Epithelial cell of esophagus (primary cell): ENCODE results near the gene CACNA2D2.

Experiments
- DNase-seq: peaks from one replicate; pipeline ENCODE4 v3.0.0; 2010; ENCODE audit warnings: low read depth
- H3K4me3 ChIP-seq: 2 replicates; pipeline ENCODE4 v1.5.1; 2011; ENCODE audit warnings: mild to moderate bottlenecking, low read length, control low read depth
- TF ChIP-seq, protein P1 (sequence below): IDR thresholded peaks from 2 replicates; pipeline ENCODE4 v1.5.1; 2011; ENCODE audit warnings: low read depth, mild to moderate bottlenecking, low read length, control low read depth, inconsistent platforms; ENCODE audit not compliant: insufficient read depth; ENCODE audit errors: missing control alignments

The CACNA2D2 gene

DNA sequence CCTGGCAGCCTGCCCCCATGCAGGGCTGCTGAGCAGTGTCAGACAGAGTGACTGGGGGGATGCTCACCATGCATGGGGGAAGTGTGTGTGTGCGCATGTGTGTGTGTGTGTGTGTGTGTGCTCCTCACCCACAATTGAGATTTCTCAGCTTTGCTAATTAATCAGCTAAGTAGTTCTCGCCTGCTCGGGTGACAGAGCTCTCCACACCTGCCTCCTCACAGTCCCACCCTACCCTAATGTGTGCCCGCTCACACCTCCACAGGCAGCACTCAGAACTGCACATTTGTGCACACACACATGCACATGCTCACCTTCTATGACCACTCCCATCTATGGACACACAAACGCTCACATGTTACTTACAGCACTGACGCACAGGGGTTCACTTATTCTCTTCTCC is 37.3 kb downstream of the CACNA2D2 start:
- TF ChIP-seq, protein P1, sequence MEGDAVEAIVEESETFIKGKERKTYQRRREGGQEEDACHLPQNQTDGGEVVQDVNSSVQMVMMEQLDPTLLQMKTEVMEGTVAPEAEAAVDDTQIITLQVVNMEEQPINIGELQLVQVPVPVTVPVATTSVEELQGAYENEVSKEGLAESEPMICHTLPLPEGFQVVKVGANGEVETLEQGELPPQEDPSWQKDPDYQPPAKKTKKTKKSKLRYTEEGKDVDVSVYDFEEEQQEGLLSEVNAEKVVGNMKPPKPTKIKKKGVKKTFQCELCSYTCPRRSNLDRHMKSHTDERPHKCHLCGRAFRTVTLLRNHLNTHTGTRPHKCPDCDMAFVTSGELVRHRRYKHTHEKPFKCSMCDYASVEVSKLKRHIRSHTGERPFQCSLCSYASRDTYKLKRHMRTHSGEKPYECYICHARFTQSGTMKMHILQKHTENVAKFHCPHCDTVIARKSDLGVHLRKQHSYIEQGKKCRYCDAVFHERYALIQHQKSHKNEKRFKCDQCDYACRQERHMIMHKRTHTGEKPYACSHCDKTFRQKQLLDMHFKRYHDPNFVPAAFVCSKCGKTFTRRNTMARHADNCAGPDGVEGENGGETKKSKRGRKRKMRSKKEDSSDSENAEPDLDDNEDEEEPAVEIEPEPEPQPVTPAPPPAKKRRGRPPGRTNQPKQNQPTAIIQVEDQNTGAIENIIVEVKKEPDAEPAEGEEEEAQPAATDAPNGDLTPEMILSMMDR, result no peak
- H3K4me3 ChIP-seq, result no peak overlapping the region
- DNase-seq, result no peak

DNA sequence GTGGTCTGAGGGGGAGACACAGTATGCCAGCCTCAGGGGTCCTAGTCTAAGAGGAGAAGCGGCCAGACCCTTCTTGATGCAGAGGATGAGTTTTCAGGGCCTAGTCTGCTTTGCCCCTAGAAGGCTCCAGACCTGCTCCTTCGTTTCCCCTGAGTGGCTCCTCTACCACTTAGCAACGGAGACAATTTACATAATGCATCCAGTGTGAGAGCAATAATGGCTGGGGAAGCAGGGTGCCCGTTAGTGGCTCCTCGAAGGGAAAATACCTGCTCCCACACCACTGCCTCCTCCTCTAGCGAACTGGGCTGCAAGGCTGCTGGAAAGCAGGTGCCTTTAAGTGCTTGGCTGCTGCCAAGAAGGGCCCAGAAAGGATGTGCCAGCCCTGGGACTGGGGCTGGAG is 38.9 kb downstream of the CACNA2D2 start:
- no peak for DNase-seq
- H3K4me3 ChIP-seq, result no peak overlapping the region
- TF ChIP-seq, protein P1, result no peak

DNA sequence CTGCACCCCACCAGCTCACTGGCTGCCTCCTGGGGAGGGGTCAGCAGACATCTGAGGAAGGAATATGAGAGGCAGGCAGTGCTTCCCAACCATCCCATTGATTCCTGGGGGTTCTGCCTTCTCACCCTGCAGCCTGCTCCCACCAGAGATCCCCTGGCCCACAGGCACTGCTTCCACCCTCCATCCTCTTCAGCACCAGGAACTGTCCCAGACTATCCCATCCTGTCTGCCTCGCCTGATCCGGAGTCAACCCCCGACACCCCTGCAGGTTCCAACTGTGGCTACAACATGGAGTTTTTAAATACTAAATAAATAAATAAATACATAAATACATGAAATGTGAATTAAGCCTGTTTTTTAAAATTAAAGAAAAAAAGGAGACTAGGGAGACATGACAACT is 43.6 kb downstream of the CACNA2D2 start:
- DNase-seq, result no peak

DNA sequence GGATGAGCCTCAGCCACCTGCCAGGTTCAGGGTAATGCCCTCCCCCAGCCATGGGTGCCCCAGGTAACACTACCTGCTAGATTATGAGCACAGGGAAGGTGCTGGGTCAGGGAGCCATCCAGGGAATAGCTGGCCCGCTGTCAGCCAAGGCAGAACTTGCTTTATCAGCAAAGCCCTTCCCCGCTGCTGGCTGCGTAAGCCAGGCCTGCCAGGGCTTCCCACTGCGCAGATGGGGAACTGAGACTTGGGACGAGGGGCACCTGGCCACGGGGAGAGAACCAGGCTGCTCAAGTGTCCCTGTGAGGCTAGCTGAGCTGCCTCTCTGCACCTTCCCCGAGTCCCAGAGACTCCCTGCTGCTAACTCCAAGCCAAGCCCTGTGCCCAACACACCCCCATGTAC is 45.4 kb downstream of the CACNA2D2 start:
- DNase-seq, result no peak
- TF ChIP-seq, protein P1, result no peak
- H3K4me3 ChIP-seq, result no peak overlapping the region

More for the DNA sequence above, 43.6 kb downstream of the CACNA2D2 start:
- no peak overlapping the region for H3K4me3 ChIP-seq
- TF ChIP-seq, protein P1, result no peak

DNA sequence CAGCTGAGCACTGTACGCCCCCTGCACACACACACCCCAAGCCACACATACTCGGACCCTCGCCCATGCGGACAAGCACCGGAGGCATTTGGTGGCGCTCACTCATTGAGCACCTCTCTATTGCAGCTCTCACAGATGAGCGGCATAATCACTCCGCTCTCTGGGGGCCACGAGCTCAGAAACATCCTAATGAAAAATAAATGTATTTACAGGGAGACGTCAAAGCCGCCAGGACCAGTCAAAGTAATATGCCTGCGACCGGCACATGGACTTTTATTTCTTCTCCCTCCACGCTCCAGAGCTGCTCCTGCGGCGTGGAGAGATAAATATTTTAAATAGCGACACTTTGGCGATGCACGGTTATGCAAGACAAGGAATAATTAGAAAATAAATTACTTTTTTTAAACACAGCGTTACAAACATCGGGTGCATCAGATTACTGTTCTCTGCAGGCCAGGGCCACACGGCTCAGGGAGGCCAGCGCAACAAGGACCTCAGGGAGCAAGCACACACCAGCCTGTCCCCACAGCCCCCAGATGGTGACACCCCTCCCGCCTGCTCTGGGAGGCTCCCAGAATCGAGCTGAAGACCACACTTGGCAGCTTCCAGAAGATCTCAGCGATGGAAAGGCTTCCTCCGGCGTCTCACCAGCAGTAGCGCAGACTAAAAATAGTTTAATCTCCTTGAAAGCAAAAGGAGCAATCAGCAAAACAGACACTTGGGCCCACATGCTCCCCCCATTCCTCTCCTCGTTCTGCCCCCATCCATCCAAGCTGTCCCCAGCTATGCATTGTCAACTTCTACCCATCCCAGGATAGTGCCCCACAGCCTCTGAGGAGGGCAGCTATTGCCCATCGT is 48.0 kb downstream of the CACNA2D2 start:
- H3K4me3 ChIP-seq, result no peak overlapping the region
- TF ChIP-seq, protein P1, result no peak
- DNase-seq, result no peak

DNA sequence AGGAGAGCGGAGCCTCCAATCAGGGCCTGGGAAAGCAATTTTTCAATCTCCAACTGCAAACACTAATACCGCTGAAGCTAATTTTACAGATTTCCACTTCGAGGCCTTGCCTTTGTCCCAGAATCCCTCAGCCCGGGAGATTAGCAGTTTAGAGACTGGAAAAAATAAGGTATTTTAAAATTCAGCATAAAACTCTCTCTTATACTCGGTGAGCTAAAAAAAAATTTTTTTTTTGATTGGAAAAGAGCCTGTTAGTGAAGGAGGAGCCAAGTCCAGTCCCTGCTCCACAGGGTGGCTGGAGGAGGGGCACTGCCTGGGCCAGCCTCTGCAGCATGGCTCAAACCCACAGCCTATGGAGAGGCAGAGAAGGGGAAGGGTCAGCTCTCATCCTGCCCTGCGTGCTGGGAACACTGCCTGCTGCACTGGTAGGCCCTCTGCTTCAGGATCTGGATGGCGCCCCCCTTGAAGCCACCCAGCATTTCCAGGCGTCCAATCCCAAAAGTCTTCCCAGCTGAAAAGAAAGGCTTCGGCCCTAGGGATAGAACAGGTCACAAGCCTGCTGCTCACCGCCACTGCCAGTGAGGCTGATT is 48.9 kb downstream of the CACNA2D2 start:
- no peak overlapping the region for H3K4me3 ChIP-seq
- DNase-seq, result no peak
- TF ChIP-seq, protein P1, result no peak
